Effector memory CD4-positive, alpha-beta T cell (primary cell): Measurements from ENCODE around the gene CNOT2.

Experiments used
- DNase-seq, 3 donors: peaks; one replicate each; pipeline ENCODE4 v3.0.0-alpha.2; 2020
- H3K27ac ChIP-seq: 2 replicates; pipeline ENCODE4 v1.7.0; 2013; ENCODE audit warnings: mild to moderate bottlenecking, low read length, moderate library complexity; ENCODE audit not compliant: insufficient read depth, poor library complexity, severe bottlenecking
- H3K27me3 ChIP-seq: replicated peaks from 2 replicates; pipeline ENCODE4 v1.7.0; 2013; ENCODE audit warnings: mild to moderate bottlenecking, low read length; ENCODE audit not compliant: insufficient read depth, control insufficient read depth, poor library complexity, severe bottlenecking
- H3K36me3 ChIP-seq: 2 replicates; pipeline ENCODE4 v1.7.0; 2013; ENCODE audit warnings: mild to moderate bottlenecking, low read length, moderate library complexity; ENCODE audit not compliant: control insufficient read depth, insufficient read depth
- H3K4me1 ChIP-seq: 2 replicates; pipeline ENCODE4 v1.7.0; 2013; ENCODE audit warnings: low read length, mild to moderate bottlenecking; ENCODE audit not compliant: control insufficient read depth, insufficient read depth, poor library complexity, severe bottlenecking
- H3K4me3 ChIP-seq: 2 replicates; pipeline ENCODE4 v1.7.0; 2013; ENCODE audit warnings: low read length, low read depth, mild to moderate bottlenecking; ENCODE audit not compliant: insufficient read depth, poor library complexity, severe bottlenecking
- H3K9me3 ChIP-seq: 2 replicates; pipeline ENCODE4 v1.7.0; 2013; ENCODE audit warnings: mild to moderate bottlenecking, low read length, moderate library complexity; ENCODE audit not compliant: control insufficient read depth

Gene CNOT2

DNA sequence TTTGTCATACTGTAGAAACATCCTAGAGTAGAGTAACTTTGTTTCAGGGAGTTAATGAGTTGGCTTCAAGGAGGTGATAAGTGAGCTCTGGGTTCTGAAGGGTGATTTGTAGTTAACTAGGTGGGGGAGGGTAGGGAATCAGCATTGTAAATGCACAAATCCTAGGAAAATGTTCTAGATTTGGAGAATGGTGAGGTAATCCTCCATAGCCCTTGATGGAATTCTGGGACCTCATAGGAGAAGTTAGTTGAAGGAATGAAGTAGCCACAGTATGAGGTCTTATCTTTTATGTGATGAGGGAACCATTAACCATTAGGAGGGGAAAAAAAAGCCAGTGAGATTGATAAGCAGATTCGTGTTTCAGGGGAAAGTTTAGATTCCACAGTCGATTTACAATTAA lies 8.0 kb downstream of the CNOT2 start:
- no peak overlapping the region for H3K27ac ChIP-seq
- H3K27me3 ChIP-seq, result no peaks in the 10 kb centered on the region
- DNase-seq, result no peak
- H3K36me3 ChIP-seq, result no peaks in the 10 kb centered on the region
- no peaks in the 10 kb centered on the region for H3K4me1 ChIP-seq
- H3K4me3 ChIP-seq, result no peak overlapping the region
- H3K9me3 ChIP-seq, result no peaks in the 10 kb centered on the region

DNA sequence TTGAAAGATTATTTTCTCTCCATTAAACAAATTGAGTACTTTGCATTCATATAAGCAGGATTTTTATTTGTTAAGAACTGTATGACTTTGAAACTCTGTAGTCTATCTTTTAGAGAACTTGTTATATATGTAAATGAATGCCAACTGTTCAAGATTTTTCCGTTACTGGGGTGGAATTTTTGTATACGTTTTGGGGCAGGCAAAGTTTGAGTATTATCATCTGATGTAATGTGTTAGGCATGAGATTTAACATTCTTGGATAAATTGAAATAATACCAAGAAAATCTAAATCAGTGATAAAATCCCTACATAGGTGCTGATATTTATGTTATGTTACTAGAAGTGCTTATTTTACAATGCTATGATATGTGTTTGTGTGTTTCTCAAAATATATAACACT lies 8.4 kb downstream of the CNOT2 start:
- Histone ChIP-seq H3K27ac (no peak overlapping the region), H3K9me3 (no peaks in the 10 kb centered on the region), H3K36me3 (no peaks in the 10 kb centered on the region), H3K27me3 (no peaks in the 10 kb centered on the region), H3K4me1 (no peaks in the 10 kb centered on the region), H3K4me3 (no peak overlapping the region)
- no peak for DNase-seq

DNA sequence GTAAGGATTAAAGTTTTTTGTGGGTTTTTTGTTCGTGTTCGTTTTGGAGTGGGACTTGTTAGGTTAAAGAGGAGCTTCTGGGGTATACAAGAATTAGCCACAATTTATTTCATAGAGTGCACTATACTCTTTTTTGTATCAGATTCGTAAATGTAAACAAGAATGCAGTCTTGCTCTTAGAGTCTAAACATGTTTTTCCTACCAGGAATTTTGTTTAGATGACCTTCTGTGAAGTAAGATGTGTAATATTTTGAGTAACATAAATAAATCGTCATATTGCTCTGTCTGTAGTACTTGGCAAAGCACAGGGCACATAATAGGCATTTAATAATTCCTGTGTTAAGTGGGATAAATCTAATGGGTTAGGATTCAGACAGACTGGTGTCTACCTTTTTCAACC lies 9.6 kb downstream of the CNOT2 start:
- Histone ChIP-seq H3K27me3 (no peaks in the 10 kb centered on the region), H3K27ac (no peak overlapping the region), H3K4me3 (no peak overlapping the region), H3K36me3 (no peaks in the 10 kb centered on the region), H3K4me1 (no peaks in the 10 kb centered on the region), H3K9me3 (no peaks in the 10 kb centered on the region)
- DNase-seq, result no peak

DNA sequence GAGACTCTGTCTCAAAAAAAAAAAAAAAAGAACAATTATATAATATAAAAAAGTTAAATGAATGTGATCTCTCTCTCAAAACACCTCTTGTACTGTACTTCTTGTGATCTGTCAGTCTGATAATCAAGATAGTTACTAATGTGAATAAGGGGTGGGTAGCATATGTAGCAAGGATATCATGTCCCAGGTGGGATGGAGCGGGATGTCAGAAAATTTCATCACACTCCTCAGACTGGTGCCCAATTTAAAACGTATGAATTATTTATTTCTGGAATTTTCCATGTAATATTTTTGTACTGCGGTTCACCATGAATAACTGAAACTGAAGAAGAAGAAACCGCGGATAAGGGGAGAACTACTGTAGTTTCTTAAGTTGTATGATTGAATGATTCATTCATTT lies 11.0 kb downstream of the CNOT2 start:
- no peaks in the 10 kb centered on the region for H3K9me3 ChIP-seq
- no peak overlapping the region for H3K27ac ChIP-seq
- no peak overlapping the region for H3K4me3 ChIP-seq
- DNase-seq, result no peak
- H3K4me1 ChIP-seq, result no peaks in the 10 kb centered on the region
- H3K27me3 ChIP-seq, result no peaks in the 10 kb centered on the region
- H3K36me3 ChIP-seq, result no peaks in the 10 kb centered on the region

DNA sequence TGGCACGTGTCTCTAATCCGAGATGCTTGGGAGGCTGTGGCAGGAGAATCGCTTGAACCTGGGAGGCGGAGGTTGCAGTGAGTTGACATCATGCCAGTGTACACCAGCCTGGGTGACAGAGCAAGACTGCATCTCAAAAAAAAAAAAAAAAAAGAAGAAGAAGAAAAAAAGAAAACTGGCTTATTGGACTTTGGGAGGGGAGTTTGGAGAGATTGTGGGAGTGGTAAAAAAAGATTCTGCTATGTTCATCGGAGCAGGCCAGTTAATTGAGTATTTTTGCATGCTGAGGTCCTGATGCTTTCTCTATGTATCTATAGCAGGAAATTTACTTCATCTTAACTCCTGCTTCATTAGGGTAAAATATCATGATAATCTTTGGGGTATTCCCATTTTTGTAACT lies 11.6 kb downstream of the CNOT2 start:
- Histone ChIP-seq H3K27me3 (no peaks in the 10 kb centered on the region), H3K4me1 (peaks cover 3% of the 10 kb centered on the region), H3K27ac (no peak overlapping the region), H3K4me3 (no peak overlapping the region), H3K36me3 (no peaks in the 10 kb centered on the region), H3K9me3 (no peaks in the 10 kb centered on the region)
- no peak for DNase-seq

DNA sequence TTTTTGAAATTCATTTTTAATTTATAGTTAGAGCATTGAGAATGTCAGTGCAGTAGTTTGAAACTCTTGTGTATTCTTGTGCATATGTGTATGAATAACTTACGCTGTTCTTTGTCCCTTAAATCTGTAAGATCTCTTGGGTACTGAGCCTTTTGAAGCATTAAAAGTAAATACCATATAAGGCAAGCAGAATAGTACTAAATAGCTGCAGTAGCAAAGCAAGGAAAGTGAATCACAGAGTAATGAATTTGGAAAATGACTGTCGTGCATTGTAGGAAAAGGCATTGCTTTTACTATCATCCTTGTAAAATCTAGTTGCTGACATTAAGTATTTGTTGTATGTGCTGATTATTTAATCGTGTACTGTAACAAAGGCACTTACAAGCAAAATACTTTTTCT lies 12.1 kb downstream of the CNOT2 start:
- H3K27ac ChIP-seq, result no peak overlapping the region
- no peaks in the 10 kb centered on the region for H3K9me3 ChIP-seq
- no peak for DNase-seq
- no peaks in the 10 kb centered on the region for H3K27me3 ChIP-seq
- H3K4me1 ChIP-seq, result peaks cover 3% of the 10 kb centered on the region
- H3K4me3 ChIP-seq, result no peak overlapping the region
- H3K36me3 ChIP-seq, result no peaks in the 10 kb centered on the region

DNA sequence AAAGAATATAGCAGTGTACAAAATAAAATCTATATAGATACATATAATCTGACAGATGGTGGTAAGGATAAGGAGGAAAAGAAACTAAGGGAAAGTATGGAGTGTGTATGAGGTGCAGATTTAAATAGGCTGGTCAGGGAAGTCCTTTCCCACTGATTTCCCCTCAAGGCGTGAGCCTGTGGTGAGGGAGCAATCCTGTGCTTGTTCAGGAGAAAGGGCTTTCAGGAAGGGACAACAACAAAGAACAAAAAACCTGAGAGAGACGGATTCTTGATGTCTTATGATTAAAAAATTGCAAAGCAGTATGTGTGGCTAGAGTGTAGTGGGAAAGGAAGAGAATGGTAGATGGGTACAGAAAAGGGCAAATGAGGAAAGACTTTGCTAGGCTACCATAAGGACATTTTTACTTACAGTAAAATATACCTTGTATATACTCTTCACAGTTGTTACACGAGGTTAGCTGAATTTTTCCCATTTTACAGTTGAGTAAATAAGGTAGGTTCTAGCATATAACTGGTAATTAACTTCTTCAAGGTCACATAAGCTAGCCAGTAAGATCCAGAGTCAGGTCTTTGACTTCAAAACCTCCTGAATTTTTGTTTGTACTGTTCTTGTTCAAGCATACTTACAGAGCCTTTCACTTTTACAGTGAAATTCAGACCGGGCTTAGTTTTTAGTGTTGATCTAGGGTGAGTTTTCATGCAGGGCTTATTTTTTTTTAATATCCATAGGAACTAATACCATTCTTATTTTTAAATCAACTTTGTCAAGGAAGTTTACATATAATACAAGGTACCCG lies 15.6 kb downstream of the CNOT2 start:
- no peak overlapping the region for H3K27ac ChIP-seq
- H3K4me1 ChIP-seq, result peaks cover 7% of the 10 kb centered on the region

DNA sequence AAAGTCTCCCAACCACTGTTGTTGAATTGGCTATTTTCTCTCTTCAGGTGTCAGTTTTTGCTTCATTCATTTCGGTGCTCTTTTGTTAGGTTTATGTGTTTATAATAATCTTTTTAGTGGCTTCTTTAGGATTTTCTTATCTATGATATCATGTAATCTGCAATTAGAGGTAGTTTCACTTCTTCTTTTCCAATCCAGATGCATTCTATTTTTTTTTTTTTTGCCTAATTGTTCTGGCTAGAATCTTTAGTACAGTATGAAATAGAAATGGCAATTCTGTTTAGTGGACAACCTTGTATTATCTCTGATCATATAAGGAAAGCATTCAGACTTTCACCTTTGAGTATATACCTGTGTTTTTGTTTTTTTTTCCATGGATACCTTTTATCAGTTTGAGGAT lies 17.4 kb downstream of the CNOT2 start:
- Histone ChIP-seq H3K36me3 (no peaks in the 10 kb centered on the region), H3K27me3 (no peaks in the 10 kb centered on the region), H3K9me3 (no peaks in the 10 kb centered on the region), H3K27ac (no peak overlapping the region), H3K4me1 (peaks cover 10% of the 10 kb centered on the region), H3K4me3 (no peak overlapping the region)
- no peak for DNase-seq

More for the DNA sequence above, 15.6 kb downstream of the CNOT2 start:
- H3K27me3 ChIP-seq, result no peaks in the 10 kb centered on the region
- H3K36me3 ChIP-seq, result no peaks in the 10 kb centered on the region
- H3K4me3 ChIP-seq, result no peak overlapping the region
- no peak for DNase-seq
- H3K9me3 ChIP-seq, result no peaks in the 10 kb centered on the region

DNA sequence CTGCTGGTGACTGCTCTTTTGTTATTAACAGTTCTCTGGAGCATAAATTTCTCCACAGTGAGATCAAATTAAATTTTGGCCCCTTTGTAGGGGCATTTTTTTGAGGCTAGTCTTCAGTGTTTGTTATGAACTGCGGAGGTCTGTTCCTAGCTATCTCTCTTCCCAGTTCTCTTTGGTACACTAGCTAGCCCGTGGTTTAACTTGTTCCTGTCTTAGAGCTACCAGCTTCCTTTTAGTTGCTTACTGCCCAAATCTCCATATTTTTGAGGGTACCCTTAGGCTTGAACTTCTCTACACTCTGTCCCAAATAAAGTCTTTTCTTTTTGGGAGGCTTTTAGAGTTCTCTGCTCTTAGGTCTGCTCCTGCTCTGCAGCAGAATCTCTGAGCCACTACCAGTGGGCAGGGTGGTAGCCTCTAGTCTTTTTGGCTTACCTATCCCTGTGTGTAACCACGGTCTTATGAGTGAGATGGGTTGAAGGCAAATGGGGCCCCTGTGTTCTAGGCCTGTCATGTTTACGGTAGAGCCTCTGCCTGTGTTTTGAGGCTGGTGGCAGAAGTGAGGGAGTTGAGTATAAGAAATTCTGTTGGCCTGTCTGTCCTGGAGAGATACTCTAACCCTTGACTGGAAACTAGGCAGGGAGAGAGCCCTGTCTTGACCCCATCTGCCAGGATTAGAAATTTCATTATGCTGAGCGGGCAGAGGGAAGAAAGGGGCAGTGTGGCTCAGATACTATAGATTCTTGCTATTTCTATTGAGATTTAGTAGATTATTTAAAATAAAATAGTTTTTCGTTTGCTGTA lies 21.0 kb downstream of the CNOT2 start:
- Histone ChIP-seq H3K27me3 (no peaks in the 10 kb centered on the region), H3K9me3 (no peaks in the 10 kb centered on the region), H3K27ac (no peak overlapping the region), H3K4me3 (no peak overlapping the region), H3K4me1 (peaks cover 10% of the 10 kb centered on the region), H3K36me3 (no peaks in the 10 kb centered on the region)
- DNase-seq, result no peak

DNA sequence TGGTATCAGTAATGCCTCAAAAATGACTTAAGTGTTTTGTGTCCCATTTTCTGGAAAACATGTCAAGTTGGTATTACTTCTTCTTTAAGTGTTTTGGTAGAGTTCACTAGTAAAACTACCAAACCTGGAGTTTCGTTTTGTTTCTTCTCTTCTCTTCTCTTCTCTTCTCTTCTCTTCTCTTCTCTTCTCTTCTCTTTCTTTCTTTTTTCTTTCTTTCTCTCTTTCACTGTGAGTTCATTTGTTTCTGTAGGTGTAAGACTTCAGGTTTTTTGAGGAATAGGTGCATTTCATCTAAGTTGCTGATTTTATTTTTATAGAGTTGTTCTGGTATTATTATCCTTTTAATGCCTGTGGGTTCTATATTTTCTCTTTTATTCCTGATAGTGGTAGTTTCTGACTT lies 21.9 kb downstream of the CNOT2 start:
- no peaks in the 10 kb centered on the region for H3K36me3 ChIP-seq
- no peak for DNase-seq
- peaks cover 6% of the 10 kb centered on the region for H3K4me1 ChIP-seq
- H3K27ac ChIP-seq, result no peak overlapping the region
- no peak overlapping the region for H3K4me3 ChIP-seq
- H3K27me3 ChIP-seq, result no peaks in the 10 kb centered on the region
- no peaks in the 10 kb centered on the region for H3K9me3 ChIP-seq
